HG03442 (cell line): ENCODE results near the gene GAS2.
A peak's percentile ranks its signal among the peaks of the same experiment; 100 is the strongest.

ENCODE experiments used
- ATAC-seq: cut with Tn5 transposase; IDR thresholded peaks from one replicate; pipeline ENCODE4 v1.9.1; 2021; ENCODE audit warnings: mild to moderate bottlenecking, moderate library complexity; ENCODE audit not compliant: unreplicated experiment

The GAS2 gene

GRCh38 chr11:22725079-22725478 lies 58.7 kb downstream of the GAS2 start:
- ATAC-seq = no peak

DNA sequence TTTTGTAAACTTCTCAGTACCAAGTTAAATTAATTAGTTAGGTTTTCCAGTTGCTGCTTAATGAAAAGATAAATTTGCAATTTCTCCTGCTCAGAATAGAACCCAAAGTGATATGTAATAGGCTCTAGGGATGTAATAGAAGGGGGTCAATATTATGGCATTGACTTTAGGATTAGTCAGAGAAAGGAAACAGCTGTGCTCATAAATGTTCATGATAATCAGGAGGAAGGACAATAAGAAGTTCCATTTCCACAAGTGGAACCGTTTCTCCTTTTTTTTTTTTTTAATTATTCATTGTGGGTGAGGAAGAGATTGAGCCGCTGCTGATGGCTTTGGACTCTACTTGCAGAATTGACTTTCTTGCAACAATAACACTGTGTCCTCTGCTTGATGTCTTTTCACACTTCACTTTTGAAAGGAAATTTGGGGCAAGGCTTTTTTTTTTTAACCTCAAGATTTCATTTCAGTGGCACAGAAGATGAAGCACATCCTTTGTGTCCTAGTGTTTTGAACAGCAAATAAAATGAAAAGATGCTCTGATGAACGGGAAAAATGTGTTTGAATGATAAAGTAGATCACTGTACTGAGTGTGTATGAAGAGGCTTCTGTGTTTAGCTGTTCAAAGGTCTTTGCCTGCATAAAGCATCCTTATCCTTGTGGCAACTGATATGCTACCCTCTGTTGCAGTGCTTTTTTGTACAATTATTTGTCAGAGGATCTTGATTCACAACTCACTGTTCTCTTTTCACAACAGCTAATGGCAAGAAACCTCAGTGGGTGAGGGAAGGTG lies 62.4 kb downstream of the GAS2 start:
- ATAC-seq = no peak

DNA sequence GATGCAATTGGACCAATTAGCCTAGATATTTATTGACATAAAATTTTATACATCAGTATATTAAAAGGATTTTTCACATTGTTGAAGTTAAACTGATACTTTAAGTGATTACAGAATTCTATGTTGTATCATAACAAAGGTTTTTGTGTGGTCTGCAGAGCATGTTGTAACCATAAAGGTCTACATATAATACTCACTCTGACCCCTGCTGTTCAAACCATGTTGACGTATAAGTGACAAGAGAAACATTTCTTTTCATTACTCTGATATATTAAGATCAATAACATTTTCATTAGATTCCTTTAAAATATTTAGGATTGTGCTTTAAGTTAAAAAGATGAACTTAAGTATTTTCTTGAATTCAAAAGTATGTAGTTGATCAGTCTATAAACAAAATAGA lies 63.9 kb downstream of the GAS2 start:
- ATAC-seq = no peak

DNA sequence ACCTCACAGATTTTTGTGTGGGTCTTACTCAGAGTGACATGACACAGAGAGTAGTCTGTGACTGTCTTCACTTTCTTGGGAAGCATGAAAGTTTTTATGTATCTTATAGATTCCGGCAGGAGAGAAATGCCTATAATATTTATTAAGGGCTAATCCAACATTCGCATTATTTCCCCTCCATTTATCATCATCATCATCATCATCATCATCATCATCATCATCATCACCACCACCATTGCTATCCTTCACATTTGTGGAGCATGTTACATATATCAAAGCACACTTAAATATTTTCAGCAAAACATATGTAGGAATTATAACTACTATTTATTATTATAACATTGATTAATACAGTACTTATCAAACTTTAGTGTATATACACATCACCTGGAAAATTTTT lies 66.2 kb downstream of the GAS2 start:
- ATAC-seq = no peak

- no peak for ATAC-seq
Measured at GRCh38 chr11:22733475-22734248, 67.3 kb downstream of the GAS2 start.

DNA sequence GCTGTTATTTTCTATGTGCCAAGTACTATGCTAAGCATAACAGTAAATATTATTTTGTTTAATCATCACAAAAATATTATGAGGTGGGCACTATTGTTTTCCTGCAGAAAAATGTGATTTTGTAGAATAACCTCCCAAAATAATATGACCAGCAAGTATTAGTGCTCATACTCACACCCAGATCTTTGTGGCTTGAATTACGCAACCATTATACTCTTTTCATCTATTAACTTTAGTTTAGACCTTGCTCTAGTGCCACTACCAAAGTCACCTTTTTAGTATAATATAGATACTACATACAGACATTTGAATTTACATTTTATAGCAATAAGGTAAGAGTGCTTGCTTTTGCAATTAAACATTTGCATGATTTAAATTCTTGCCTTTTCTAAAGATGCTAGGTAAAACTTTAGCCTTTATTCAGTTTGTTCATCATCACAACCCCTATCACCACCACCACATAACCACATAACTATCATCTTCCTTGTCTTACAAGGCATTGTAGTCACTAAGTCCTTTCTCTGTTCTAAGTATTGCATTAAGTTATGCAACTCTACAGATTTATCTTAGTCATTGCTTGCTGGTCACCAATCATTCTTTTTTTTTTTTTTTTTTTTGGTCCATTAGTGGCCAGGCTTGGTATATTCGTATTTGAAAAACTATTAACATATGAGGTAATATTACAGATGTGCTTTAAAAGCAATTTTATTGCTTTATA lies 68.4 kb downstream of the GAS2 start:
- no peak for ATAC-seq

- no peak for ATAC-seq
Measured at GRCh38 chr11:22742157-22742613, 75.8 kb downstream of the GAS2 start.

DNA sequence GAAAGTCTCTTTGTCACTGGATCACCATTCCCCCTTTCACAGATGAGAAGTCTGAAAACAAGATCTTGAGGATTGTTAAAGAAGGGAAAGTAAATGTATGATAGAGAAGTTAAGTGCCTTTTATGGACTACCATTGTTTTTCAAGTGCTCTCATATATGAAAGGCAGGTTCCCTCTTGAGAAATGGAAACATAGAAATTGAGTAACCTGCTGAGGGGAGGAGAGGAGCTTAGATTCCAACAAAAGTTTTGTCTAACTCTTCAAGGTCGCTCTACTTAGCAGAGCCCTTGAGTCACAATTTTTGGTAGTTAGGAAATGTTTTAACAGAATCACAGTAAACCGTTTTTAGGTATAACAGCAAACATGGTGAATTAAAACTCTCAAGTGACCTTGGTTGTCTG lies 83.1 kb downstream of the GAS2 start:
- no peak for ATAC-seq

DNA sequence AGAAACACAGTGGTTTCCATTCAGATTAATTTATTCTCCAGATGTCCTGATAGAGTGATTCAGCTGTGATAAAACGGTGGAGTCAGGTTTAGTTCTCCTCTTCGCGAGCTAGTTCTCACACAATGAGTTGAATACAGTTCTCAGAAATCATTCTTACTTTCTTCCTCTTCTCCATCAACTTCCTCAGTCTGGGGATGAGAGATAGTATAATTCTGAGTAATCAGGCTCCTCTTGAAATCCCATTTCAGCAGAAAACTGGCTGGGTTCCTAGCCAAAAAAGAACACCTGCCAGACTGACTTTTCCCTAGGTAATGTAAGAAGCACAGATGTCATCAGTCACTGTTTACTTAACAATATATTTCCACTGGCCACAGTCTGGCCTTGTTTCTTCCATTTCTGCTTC lies 86.5 kb downstream of the GAS2 start:
- no peak for ATAC-seq

DNA sequence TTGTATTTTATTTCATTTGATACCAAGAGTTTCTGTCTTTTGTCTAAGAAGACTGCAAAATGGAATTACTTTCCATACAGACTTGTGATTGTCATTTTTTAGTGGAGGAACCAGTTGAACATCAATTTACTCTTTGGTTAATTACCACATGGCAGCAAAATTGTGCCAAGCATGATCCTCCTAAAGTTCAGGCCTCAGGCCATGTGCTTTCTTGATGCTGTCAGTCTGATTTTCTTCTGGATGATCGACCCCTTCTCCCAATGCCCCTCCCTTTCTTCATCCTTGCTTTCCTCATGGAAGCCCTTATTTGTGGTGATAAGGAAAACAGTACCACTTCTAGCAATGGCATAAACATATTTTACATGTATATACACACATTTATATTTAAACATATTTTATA lies 87.0 kb downstream of the GAS2 start:
- no peak for ATAC-seq

GRCh38 chr11:22761066-22761465 lies 94.7 kb downstream of the GAS2 start:
- no peak for ATAC-seq

DNA sequence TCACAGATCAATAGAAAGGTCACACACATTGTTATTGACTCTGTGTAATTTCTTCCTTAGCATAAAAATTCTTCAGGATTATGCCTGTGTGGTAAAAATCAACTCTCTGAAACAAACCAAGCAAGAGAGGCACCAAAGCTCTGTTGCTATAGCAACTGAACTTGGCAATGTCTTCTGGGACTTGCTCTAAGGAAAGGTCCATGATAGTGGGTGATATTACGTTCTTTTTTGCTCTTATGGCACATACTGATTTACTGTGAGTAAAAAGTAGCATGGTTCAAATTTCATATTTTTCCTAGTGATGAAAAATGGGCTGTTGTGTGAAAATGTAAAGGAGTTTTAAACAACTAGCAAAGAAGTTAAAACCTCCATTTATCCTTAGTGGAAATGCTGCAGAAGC lies 96.8 kb downstream of the GAS2 start:
- no peak for ATAC-seq

- no peak for ATAC-seq
Measured at GRCh38 chr11:22764735-22765134, 98.3 kb downstream of the GAS2 start.

GRCh38 chr11:22768281-22768680 lies 101.9 kb downstream of the GAS2 start:
- no peak for ATAC-seq

GRCh38 chr11:22769081-22769480 lies 102.7 kb downstream of the GAS2 start:
- no peak for ATAC-seq

GRCh38 chr11:22774716-22775115 lies 108.3 kb downstream of the GAS2 start:
- no peak for ATAC-seq

DNA sequence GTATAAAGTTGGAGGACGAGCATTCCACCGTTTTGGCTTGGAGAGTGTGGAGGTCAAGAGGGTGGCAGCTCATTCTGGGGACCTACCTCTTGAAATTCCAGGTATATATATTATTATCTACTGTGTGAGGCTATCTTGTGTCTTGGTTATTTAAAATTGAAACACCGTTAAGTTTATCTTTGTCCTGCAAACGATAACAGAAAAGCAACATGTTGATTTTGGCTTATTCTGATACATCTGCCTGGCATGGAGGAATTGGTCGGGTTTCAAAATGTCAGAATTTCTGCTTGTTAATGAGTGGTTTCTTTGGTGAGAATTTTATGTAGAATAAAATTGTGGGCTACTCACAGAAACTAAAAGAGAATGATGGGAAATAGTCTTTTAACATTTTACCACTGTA lies 108.8 kb downstream of the GAS2 start:
- ATAC-seq = no peak

GRCh38 chr11:22778642-22779041 lies 112.2 kb downstream of the GAS2 start:
- ATAC-seq = no peak

GRCh38 chr11:22779850-22780249 lies 113.4 kb downstream of the GAS2 start:
- no peak for ATAC-seq

DNA sequence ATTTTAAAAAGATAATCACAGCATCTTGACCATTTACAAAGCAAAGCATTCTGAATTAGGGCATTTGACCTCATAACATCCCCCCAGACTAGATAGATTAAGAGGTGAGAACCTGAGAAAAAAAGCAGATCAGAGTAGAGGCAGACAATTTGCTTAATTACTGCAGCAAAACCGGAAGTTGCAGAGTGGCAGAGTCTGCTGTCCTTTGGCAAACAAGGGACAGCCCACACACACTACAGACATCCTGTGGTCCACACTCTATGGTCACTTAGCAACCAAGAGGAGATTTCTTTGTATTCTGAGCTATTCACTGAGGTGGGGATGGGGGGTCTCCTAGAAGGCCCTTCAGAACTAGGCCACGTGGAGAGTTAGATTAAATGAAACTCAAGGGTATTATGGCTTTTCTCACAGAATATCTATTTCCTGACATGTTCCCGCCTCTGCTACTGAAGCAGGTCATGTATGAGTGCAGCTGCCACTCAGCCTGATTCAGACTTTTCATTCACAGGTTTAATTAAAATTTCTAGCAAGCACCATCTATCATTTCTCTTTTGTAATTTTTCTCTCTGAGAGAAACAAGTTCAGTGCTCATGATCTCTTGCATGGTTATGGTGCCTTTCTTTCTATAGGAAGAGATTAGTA lies 114.7 kb downstream of the GAS2 start:
- peak; percentile 90 for ATAC-seq

DNA sequence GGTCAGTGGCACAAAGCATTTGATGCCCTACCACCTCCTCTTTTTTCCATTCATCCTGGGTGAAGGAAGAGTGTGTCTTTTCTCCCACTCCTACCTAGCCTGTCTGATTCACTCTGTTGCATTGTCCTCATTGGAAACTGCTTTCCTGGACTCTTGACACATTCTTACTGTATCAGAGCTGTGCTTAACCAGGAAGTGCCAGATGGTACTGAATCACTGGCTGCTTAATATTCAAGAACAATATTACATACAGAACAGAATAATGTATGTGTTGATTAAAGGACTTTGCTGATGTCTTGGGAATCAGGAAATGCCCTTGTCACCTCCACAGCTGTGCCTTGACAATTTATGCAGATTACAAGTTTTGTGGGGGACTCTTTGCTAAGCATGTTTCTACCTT lies 118.8 kb downstream of the GAS2 start:
- ATAC-seq = no peak
